Measurements from ENCODE around the gene EYS. TPM values are rescaled to one million over a fixed set of nuclear protein-coding genes. Genes with fewer than 3 reads are reported as not detected.
"Not testable (repeated sequence)": the region's sequence is repeated elsewhere in the genome, so short reads cannot be mapped to it uniquely, and the experiment has no call there.

EYS gene
- total RNA-seq, 1 donor from 2014 or later = not detected

DNA sequence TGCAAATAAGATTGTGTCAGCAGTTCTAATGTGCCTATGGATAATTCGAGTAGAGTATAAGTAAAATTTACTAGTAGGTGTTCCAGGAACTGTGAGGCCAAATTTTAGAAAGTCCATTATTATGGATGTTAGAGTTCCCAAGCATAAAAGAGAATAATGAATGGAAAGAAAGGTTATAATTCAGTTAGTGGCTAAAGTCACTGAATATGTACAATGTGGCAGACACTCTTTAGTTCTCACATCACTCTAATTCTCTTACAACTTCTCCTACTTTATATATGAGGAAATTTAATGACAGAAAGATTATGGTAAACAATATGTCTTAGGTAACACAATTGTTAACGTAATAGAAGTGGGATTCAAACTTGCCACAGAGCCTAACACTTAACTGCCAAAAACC is 75.3 kb downstream of the EYS start:
- no peak for ATAC-seq

DNA sequence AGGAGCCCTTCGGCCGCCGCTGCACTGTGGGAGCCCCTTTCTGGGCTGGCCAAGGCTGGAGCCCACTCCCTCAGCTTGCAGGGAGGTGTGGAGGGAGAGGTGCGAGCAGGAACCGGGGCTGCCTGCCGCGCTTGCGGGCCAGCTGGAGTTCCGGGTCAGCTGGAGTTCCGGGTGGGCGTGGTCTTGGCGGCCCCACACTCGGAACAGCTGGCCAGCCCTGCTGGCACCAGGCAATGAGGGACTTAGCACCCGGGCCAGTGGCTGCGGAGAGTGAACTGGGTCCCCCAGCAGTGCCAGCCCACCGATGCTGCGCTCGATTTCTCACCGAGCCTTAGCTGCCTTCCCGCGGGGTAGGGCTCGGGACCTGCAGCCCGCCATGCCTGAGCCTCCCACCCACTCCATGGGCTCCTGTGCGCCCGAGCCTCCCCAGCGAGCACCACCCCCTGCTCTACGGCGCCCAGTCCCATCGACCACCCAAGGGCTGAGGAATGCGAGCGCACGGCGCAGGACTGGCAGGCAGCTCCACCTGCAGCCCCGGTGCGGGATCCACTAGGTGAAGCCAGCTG is 79.5 kb downstream of the EYS start:
- ATAC-seq = not testable (repeated sequence)

DNA sequence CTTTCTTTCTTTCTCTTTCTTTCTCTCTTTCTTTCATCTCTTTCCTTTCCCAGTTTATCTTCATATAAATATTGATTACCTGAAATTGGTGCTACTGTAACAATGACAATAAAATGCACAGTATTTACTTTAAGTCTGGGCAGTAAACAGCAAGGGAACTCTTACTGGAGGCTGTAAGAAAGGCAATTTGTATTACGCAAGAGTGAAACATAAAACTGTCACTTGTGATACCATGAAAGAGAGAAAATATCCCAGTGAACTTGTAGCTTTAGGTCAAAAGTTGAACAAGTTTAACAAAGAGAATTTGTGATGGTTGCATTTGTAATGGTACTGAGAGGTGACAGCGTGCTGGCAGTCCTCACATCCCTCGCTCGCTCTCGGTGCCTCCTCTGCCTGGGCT is 80.0 kb downstream of the EYS start:
- ATAC-seq = no peak

DNA sequence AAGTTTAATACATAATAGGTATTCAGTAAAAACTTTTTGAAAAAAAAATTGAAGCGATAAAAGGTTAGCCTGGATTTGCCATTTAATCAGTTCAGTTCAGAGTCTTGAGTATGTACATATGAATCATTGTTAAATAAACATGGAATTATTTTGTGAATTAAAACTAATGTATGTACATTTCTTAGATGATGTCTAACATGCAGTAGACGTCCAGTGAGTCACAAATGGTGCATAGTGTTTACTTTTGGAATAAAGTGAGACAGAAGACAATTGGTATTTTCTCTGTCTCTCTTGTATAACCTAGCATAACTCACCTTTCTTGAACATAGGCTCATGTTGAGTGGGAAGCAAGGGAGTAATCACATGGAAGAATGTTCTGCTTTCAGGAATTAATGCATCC is 83.5 kb downstream of the EYS start:
- ATAC-seq = no peak

DNA sequence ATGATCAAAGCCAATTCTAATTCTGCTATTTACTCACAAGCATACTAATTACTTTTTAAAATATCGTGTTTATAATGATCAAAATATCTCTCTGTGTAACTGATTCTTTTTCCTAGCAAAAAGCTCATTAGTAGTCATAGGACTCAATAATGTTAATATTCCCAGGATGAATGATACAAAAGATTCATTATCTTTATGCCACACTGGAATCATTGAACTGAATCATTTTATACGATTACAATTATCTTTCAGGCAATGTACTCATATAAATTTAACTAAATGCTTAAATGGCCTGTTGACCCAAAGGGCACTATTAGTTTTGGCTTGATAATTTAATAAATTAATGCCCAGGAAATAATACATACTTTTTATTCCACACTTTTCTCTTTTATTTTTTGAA is 96.3 kb downstream of the EYS start:
- no peak for ATAC-seq

DNA sequence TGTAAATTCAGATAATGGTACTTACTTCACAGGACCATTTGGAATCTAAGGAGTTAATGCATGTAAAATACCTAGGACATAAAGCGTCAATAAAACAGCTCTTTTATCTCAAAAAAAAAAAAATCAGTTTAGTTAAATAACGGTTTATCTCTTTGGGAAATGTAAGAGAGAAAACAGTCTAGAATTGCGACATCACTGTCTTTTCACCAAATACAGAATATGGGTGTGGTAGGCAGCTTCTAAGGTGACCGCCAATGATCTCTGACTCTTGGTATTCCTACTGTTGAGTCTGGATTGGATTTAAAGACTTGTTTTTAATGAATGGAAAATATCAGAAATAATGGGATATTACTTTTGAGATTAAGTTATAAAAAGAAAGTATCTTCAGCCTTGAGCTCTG is 111.5 kb downstream of the EYS start:
- no peak for ATAC-seq

DNA sequence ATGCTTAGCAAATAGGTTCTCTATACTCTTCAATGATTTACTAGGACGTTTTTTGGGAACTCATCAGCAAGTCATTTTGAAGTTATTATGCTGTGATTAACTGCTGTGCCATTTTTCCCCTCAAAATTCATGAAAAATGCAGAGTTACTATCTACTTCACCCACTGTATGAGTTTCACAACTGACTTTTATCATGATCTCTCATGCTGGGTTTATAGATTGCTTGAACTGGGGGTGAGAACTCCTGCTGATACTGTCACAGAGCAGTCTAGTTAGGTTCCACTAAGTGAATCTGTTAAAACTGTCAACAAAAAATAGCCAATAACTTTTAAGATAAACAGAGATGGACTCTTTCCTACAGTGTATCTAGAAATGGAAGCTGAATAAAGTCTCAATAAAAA is 136.7 kb downstream of the EYS start:
- ATAC-seq = no peak

DNA sequence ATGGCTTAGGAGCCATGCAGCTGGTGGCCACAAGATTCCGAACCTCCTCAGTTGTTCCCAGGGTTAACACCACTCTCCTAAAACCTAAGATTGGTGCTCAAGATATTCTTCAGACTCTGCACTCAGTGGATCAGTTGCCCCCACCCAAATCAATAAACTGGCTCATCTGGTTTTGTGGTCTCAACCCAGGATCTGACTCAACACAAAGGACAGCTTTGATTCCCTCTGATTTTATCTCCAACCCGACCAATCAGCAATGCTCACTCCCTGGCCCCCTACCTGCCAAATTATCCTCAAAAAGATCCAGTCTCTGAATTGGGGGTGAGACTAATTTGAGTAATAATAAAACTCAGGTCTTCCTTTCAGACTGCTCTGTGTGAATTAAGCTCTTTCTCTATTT is 137.5 kb downstream of the EYS start:
- no peak for ATAC-seq

DNA sequence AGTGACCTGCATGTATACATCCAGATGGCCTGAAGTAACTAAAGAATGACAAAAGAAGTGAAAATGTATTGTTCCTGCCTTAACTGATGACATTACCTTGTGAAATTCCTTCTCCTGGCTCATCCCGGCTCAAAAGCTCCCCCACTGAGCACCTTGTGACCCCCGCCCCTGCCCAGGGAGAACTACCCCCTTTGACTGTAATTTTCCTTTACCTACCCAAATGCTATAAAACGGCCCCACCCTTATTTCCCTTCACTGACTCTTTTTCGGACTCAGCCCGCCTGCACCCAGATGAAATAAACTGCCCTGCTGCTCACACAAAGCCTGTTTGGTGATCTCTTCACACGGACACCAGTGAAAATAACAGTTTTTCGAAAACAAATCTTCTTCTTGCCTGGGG is 138.0 kb downstream of the EYS start:
- not testable (repeated sequence) for ATAC-seq

DNA sequence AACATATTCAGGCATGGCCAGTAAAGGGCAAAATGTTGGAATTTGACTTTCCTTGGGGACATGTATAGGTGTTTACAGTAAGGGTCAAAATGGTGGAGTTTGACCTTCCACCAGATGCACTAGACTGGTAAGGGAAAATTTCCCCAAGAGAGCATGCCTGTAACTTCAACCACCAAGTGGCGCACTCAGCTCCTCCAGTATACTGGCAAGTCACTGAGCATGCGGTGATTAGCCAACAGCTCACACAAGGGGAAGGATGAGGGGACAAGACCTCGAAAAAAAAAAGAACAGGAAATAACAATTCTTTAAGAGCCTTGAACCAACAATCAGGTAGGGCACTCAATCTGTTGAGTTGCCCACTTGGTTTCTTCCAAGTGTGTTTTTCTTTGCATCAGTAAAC is 140.9 kb downstream of the EYS start:
- ATAC-seq = no peak

DNA sequence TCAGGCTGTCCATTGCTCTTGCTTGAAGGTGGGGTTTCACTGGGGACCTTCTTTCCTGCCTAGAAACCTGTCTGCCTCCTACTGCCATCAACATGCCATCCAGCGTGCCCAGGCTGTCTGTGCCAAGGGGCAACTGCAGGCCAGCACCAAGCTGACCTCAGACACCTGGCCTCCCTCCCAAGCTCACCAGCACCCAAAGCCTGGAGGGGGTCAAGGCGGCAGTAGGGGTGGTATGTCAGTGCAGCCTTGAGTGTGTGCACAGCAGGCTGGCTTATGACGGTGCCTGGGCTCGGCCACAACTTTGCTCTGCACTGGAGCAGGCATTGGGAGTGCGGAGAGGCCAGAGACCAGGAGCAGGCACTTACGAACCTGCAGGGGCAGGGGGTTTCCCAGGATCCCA is 149.0 kb downstream of the EYS start:
- no peak for ATAC-seq

DNA sequence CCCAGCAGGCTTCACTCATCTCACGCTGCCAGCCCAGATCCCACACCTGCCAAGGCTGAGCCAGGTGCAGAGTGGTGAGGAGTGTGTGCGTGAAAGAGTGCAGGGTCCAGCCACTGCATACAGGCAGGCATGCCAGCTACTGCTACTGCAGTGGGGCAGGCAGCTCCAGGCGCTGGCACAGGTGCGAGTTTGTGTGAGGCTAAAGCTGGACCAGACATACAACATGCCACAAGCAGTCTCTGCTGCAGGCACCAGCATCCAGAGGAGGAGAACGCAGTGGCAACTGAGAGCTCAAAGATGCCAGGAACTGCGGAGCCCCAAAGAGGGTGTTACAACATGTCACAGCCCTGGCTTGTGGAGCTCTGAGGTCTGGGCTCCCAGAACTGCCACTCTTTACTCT is 149.8 kb downstream of the EYS start:
- ATAC-seq = no peak

DNA sequence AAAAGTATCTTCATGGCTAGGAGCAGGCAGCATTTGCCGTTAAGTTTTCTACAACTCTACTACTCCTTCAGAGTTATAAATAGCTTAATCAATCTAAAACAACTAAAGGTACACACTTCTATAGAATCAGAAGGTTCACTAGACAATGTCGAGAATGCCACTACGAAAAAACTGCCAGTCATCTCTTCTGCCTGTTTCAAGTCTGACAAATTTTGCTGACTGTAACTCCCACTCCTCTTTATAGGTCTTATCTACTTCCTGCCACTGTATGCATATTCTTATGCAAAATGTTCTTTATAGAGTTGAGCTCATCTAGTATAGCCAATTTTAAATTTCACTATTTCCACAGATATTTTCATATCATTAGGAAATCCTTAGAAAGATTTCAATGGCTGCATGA is 160.1 kb downstream of the EYS start:
- no peak for ATAC-seq

DNA sequence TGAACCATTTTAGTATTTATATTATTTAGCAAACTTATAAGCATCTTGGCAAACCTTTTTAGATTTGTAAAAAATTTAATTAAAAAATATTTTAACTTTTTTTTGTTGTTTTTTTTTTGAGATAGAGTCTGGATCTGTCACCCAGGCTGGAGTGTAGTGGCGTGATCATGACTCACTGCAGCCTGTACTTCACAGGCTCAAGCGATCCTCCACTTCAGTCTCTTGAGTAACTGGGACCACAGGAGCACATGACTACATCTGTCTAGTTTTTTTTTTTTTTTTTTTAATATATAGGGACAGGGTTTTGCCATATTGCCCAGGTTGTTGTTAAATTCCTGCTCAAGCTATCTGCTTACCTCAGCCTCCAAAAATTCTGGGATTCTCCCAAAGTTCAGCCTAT is 161.1 kb downstream of the EYS start:
- ATAC-seq = no peak

DNA sequence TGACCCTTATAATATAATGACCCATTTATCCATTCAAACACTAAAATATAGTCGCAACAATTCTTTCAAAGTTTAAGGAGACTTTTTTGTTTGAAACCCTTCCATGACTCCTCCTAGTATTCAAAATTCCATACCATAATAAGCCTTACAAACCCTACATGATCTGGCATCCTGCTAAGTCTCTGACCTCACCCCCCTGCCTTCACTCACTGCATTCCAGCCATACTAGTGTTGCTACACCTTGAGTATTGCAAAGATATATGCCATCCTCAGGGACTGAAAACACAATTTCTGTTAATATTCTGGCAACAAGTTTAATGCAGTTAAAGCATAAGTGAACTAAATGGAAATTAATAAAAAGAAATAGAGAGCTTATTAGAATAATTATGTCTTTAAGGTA is 168.4 kb downstream of the EYS start:
- no peak for ATAC-seq

DNA sequence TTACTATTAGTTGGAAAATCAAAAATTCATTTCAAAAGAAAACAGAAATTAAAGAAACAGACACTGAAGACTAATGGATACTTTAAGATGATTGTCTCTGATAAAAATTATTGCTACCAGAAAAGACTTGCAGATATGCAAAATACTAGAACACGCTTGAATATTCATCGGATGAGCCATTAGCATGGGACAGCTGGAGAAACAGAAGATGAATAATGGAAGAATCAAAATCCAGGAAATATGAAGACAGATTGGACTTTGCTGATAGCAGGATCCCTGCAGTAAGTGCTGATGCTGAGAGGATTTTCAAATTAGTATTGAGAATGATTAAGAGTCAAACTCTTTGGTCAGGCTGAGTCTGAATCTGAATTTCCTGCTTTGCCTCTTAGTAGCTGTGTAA is 169.4 kb downstream of the EYS start:
- no peak for ATAC-seq

DNA sequence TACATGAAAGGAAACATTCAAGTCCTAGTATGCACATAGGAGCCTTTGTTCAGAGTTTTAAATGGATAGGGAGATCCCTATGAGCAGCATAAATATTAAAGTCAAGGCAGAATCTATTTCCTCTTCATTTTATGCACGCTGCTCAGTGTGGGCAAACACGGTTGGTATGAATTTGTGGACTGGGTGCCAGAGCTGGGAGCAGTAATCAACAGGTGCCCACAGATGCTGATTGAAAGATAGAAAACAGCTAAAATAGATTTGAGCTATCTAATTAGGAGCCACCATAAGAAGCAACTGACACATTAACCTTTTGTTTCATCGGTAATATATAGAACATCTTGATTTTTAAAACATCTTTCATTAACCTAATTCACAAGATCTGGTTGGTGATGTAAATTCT is 175.5 kb downstream of the EYS start:
- ATAC-seq = no peak

DNA sequence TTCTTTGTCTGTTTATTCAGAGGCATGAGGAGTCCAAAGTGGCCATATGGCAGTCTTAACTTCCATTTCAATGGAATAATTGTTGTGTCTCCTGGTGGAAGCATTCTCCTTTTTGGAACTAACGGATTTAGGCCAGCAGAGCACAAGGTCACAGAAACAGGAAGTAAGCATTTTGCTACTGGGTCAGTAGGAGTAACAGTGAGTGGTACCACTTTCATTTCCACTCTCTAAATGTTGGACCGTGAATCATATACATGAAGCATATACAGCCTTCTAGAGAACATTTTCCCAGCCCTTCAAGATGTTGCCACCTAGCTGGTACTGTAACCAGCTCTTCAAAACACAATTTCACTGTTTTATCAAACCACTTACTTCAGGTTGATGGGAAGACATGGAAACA is 182.8 kb downstream of the EYS start:
- no peak for ATAC-seq

DNA sequence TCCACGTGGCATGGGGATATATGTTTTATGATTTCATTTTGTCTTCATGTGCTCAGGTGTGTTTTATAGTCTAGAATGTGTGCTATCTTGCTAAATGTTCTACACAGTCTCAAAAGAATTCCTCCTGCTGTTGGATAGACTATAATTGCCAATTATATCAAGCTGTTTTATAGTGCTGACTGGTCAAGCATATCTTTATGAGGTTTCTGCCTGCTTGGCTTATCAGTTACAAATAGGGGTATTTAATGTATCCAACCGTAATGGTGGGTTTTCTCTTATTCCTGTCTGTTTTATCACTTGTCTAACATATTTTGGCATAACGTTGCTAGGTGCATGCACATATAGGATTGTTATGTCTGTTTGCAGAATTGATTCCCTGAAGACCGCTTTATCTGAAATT is 201.3 kb downstream of the EYS start:
- no peak for ATAC-seq

DNA sequence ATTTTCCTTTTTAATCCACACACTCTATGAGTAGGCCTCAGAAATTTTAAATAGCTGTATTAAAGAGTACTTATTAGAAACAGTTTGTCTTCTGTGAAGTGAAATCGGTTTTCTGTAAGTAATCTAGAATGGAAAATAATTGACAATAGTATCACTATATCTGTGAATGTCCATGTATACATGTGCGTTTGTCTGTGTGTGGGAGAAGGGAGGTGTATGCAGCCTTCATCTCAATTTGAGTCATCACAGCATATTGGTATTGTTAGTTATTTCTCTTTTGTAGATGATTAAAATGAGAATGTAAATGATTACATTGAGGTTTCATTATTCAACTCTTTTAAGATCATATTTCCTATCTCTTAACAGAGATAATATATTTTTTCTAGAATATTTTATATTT is 206.0 kb downstream of the EYS start:
- no peak for ATAC-seq

DNA sequence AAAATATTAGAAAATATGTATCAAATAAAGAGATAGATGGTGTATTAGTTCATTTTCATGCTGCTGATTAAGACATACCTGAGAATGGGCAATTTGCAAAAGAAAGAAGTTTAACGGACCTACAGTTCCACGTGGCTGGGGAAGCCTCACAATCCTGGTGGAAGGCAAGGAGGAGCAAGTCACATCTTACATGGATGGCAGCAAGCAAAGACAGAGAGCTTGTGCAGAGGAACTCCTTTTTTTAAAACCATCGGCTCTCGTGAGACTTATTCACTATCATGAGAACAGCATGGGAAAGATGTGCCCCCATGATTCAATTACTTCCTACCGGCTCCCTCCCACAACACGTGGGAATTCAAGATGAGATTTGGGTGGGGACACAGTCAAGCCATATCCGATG is 223.4 kb downstream of the EYS start:
- not testable (repeated sequence) for ATAC-seq

DNA sequence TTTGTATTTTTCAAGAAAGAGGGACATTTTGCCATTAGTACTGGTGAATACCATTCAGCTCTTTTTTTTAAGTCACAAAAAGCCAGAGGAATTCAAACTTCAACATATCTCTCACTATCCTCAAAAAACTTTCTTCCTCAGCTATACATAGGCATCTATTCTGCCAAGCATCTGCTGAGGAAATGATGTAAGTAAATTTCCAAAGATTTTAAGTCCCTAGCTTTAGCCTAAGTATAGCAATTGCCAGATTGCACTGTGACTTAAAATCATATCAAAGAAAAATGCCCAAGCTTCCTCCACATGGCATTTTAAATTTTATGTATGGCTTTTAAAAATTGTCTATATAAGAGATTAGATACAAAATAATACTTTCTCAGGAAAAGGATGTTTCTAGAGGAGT is 237.4 kb downstream of the EYS start:
- ATAC-seq = no peak

DNA sequence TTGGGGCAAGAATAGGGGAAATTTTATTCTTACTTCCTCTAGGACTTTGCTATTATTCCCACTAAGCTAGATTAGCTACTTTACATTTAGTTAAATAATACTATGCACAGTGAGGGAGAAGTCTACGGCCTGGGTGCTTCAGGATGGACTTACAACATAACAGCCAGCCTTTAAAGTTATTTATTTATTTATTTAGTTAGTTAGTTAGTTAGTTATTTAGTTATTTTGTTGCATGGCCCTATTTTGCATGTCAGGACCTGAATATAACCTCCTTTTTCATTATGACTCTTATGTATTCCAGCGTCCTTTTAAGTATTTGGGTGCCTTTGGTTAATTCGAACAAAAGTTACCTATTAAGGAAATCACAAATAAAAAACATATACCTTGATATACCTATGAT is 238.7 kb downstream of the EYS start:
- no peak for ATAC-seq

DNA sequence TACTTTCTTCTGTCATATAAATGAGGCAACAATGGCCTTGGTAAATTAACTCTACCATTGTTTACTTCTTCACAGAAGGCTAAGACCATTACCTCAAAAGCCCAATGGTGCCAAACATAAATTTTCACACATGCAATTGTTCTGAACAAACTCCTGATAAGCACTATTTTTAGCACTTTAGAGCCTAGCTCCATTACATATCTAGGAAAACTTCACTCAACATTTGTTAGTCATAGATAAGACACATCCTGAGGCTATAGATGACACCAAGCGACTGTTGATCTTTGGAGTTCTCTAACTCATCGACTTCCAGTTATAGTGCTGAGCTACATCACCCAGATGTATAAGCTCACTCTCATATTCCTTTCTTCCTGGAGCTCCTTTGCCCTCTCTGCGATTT is 245.9 kb downstream of the EYS start:
- ATAC-seq = no peak

DNA sequence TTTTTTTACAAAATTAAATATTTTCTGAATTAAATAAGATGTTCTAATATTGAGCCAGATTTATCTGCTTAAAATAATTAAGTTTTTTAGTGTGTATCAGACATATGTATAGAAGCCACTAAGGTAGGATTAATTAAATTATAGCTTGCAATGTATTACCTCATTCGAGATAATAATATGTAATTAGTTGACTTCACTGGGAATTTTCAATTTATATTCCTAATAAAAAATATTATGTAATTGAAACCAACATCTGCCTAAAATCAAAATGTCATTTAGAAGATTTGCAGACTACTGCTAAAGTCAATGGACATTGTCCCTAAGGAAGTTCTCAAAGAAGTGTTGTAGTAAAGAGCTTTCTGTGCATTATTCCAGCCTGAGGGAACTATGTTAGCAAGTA is 254.7 kb downstream of the EYS start:
- no peak for ATAC-seq

DNA sequence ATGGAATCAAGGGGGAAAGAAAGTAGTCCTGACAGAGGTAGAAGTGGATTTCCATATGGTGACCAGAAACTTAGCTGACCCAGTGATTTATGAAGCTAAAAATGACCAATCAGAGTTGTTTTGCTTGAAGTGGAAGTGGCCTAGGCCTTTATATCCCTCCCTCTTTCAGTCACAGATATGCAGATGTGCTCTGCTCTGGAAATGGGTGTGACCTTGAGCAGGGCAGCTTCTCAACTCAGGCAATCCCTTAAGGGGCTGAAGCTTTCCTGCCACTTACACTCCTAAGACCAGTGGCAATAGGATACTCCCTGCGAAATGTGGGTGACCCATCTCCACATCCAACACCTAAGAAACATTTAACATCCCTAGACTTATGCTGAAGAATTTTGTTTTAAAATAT is 256.6 kb downstream of the EYS start:
- ATAC-seq = no peak

Data from esophagus mucosa (tissue), 1 donor.